Measurements from ENCODE around the gene PCDHGA1.
A peak's percentile ranks its signal among the peaks of the same experiment; 100 is the strongest.

Gene PCDHGA1

GRCh38 chr5:141489841-141490240 is 159.5 kb downstream of the PCDHGA1 start:
- Histone ChIP-seq H3K9ac (ENCODE audit: low read length) (no peak overlapping the region), H3K27ac (ENCODE audit: low read depth, low read length) (no peak overlapping the region), H3K4me1 (ENCODE audit: control insufficient read depth, insufficient read depth, low read length) (peaks cover 54% of the 10 kb centered on the region), H3K36me3 (ENCODE audit: control insufficient read depth, insufficient read depth, low read length) (no peaks in the 10 kb centered on the region; the same call in 1 of the 2 replicates), H3K4me3 (ENCODE audit: low read depth, low read length) (no peak overlapping the region), H3K27me3 (ENCODE audit: control insufficient read depth, insufficient read depth, low read length) (peaks cover 84% of the 10 kb centered on the region), H3K9me3 (ENCODE audit: control insufficient read depth, insufficient read depth, low read depth, low read length) (no peaks in the 10 kb centered on the region)

- Histone ChIP-seq H3K27me3 (ENCODE audit: control insufficient read depth, insufficient read depth, low read length) (peaks cover 80% of the 10 kb centered on the region), H3K9ac (ENCODE audit: low read length) (no peak overlapping the region), H3K27ac (ENCODE audit: low read depth, low read length) (no peak overlapping the region), H3K36me3 (ENCODE audit: control insufficient read depth, insufficient read depth, low read length) (no peaks in the 10 kb centered on the region; the same call in 1 of the 2 replicates), H3K9me3 (ENCODE audit: control insufficient read depth, insufficient read depth, low read depth, low read length) (no peaks in the 10 kb centered on the region), H3K4me3 (ENCODE audit: low read depth, low read length) (no peak overlapping the region), H3K4me1 (ENCODE audit: control insufficient read depth, insufficient read depth, low read length) (peaks cover 56% of the 10 kb centered on the region)
Measured at GRCh38 chr5:141490271-141490670, 160.0 kb downstream of the PCDHGA1 start.

GRCh38 chr5:141490771-141491170 is 160.5 kb downstream of the PCDHGA1 start:
- Histone ChIP-seq H3K4me1 (ENCODE audit: control insufficient read depth, insufficient read depth, low read length) (peaks cover 56% of the 10 kb centered on the region), H3K27ac (ENCODE audit: low read depth, low read length) (no peak overlapping the region), H3K27me3 (ENCODE audit: control insufficient read depth, insufficient read depth, low read length) (peaks cover 75% of the 10 kb centered on the region), H3K9ac (ENCODE audit: low read length) (no peak overlapping the region), H3K4me3 (ENCODE audit: low read depth, low read length) (0 out of 2 replicates have a peak overlapping the region, but pooled peaks have one; percentile 61), H3K36me3 (ENCODE audit: control insufficient read depth, insufficient read depth, low read length) (no peaks in the 10 kb centered on the region; the same call in 1 of the 2 replicates), H3K9me3 (ENCODE audit: control insufficient read depth, insufficient read depth, low read depth, low read length) (no peaks in the 10 kb centered on the region)

GRCh38 chr5:141491323-141492167 is 161.2 kb downstream of the PCDHGA1 start:
- H3K27ac ChIP-seq (ENCODE audit: low read depth, low read length), result no peak overlapping the region
- H3K36me3 ChIP-seq (ENCODE audit: control insufficient read depth, insufficient read depth, low read length), result no peaks in the 10 kb centered on the region; the same call in 1 of the 2 replicates

GRCh38 chr5:141492168-141492885 is 162.0 kb downstream of the PCDHGA1 start:
- Histone ChIP-seq H3K9ac (ENCODE audit: low read length) (peak overlapping the region; percentile 20), H3K27ac (ENCODE audit: low read depth, low read length) (no peak overlapping the region), H3K27me3 (ENCODE audit: control insufficient read depth, insufficient read depth, low read length) (peaks cover 60% of the 10 kb centered on the region), H3K4me1 (ENCODE audit: control insufficient read depth, insufficient read depth, low read length) (peaks cover 58% of the 10 kb centered on the region), H3K4me3 (ENCODE audit: low read depth, low read length) (peak overlapping the region; percentile 61), H3K36me3 (ENCODE audit: control insufficient read depth, insufficient read depth, low read length) (no peaks in the 10 kb centered on the region; the same call in 1 of the 2 replicates), H3K9me3 (ENCODE audit: control insufficient read depth, insufficient read depth, low read depth, low read length) (no peaks in the 10 kb centered on the region)

More at GRCh38 chr5:141491323-141492167, 161.2 kb downstream of the PCDHGA1 start:
- Histone ChIP-seq H3K4me1 (ENCODE audit: control insufficient read depth, insufficient read depth, low read length) (peaks cover 58% of the 10 kb centered on the region), H3K4me3 (ENCODE audit: low read depth, low read length) (peak overlapping the region; percentile 61), H3K9me3 (ENCODE audit: control insufficient read depth, insufficient read depth, low read depth, low read length) (no peaks in the 10 kb centered on the region), H3K9ac (ENCODE audit: low read length) (no peak overlapping the region), H3K27me3 (ENCODE audit: control insufficient read depth, insufficient read depth, low read length) (peaks cover 68% of the 10 kb centered on the region)

GRCh38 chr5:141493500-141494422 is 163.4 kb downstream of the PCDHGA1 start:
- peaks cover 50% of the 10 kb centered on the region for H3K4me1 ChIP-seq (ENCODE audit: control insufficient read depth, insufficient read depth, low read length)
- H3K27me3 ChIP-seq (ENCODE audit: control insufficient read depth, insufficient read depth, low read length), result peaks cover 57% of the 10 kb centered on the region
- peak overlapping the region; percentile 60; the same call in 1 of the 2 replicates for H3K4me3 ChIP-seq (ENCODE audit: low read depth, low read length)
- H3K36me3 ChIP-seq (ENCODE audit: control insufficient read depth, insufficient read depth, low read length), result no peaks in the 10 kb centered on the region; the same call in 1 of the 2 replicates
- H3K27ac ChIP-seq (ENCODE audit: low read depth, low read length), result peak overlapping the region; percentile 66; the same call in 1 of the 2 replicates
- H3K9me3 ChIP-seq (ENCODE audit: control insufficient read depth, insufficient read depth, low read depth, low read length), result no peaks in the 10 kb centered on the region
- H3K9ac ChIP-seq (ENCODE audit: low read length), result peak overlapping the region; percentile 84

- Histone ChIP-seq H3K27me3 (ENCODE audit: control insufficient read depth, insufficient read depth, low read length) (peaks cover 47% of the 10 kb centered on the region), H3K27ac (ENCODE audit: low read depth, low read length) (peak overlapping the region; percentile 66; the same call in 1 of the 2 replicates), H3K36me3 (ENCODE audit: control insufficient read depth, insufficient read depth, low read length) (no peaks in the 10 kb centered on the region; the same call in 1 of the 2 replicates), H3K4me3 (ENCODE audit: low read depth, low read length) (peak overlapping the region; percentile 60), H3K9me3 (ENCODE audit: control insufficient read depth, insufficient read depth, low read depth, low read length) (no peaks in the 10 kb centered on the region), H3K4me1 (ENCODE audit: control insufficient read depth, insufficient read depth, low read length) (peaks cover 46% of the 10 kb centered on the region), H3K9ac (ENCODE audit: low read length) (peak overlapping the region; percentile 84)
Measured at GRCh38 chr5:141494761-141495452, 164.6 kb downstream of the PCDHGA1 start.

GRCh38 chr5:141495453-141495811 is 165.1 kb downstream of the PCDHGA1 start:
- Histone ChIP-seq H3K36me3 (ENCODE audit: control insufficient read depth, insufficient read depth, low read length) (no peaks in the 10 kb centered on the region), H3K27ac (ENCODE audit: low read depth, low read length) (peak overlapping the region; percentile 66; the same call in 1 of the 2 replicates), H3K4me3 (ENCODE audit: low read depth, low read length) (peak overlapping the region; percentile 60)

GRCh38 chr5:141496038-141496437 is 165.7 kb downstream of the PCDHGA1 start:
- Histone ChIP-seq H3K4me3 (ENCODE audit: low read depth, low read length) (peak overlapping the region; percentile 60; the same call in 1 of the 2 replicates), H3K9me3 (ENCODE audit: control insufficient read depth, insufficient read depth, low read depth, low read length) (no peaks in the 10 kb centered on the region), H3K27ac (ENCODE audit: low read depth, low read length) (peak overlapping the region; percentile 66; the same call in 1 of the 2 replicates), H3K36me3 (ENCODE audit: control insufficient read depth, insufficient read depth, low read length) (no peaks in the 10 kb centered on the region), H3K9ac (ENCODE audit: low read length) (peak overlapping the region; percentile 84), H3K27me3 (ENCODE audit: control insufficient read depth, insufficient read depth, low read length) (peaks cover 36% of the 10 kb centered on the region), H3K4me1 (ENCODE audit: control insufficient read depth, insufficient read depth, low read length) (peaks cover 43% of the 10 kb centered on the region)

More at GRCh38 chr5:141495453-141495811, 165.1 kb downstream of the PCDHGA1 start:
- Histone ChIP-seq H3K4me1 (ENCODE audit: control insufficient read depth, insufficient read depth, low read length) (peaks cover 46% of the 10 kb centered on the region), H3K9ac (ENCODE audit: low read length) (peak overlapping the region; percentile 84), H3K27me3 (ENCODE audit: control insufficient read depth, insufficient read depth, low read length) (peaks cover 42% of the 10 kb centered on the region), H3K9me3 (ENCODE audit: control insufficient read depth, insufficient read depth, low read depth, low read length) (no peaks in the 10 kb centered on the region)

GRCh38 chr5:141501761-141502160 is 171.4 kb downstream of the PCDHGA1 start:
- Histone ChIP-seq H3K9me3 (ENCODE audit: control insufficient read depth, insufficient read depth, low read depth, low read length) (no peaks in the 10 kb centered on the region), H3K27ac (ENCODE audit: low read depth, low read length) (no peak overlapping the region), H3K9ac (ENCODE audit: low read length) (no peak overlapping the region), H3K4me3 (ENCODE audit: low read depth, low read length) (no peak overlapping the region), H3K36me3 (ENCODE audit: control insufficient read depth, insufficient read depth, low read length) (peaks cover 10% of the 10 kb centered on the region; the same call in 1 of the 2 replicates), H3K27me3 (ENCODE audit: control insufficient read depth, insufficient read depth, low read length) (no peaks in the 10 kb centered on the region), H3K4me1 (ENCODE audit: control insufficient read depth, insufficient read depth, low read length) (peaks cover under 1% of the 10 kb centered on the region; the same call in 1 of the 2 replicates)
